ENCODE results near the gene GALNT18. TPM values are rescaled to one million over a fixed set of nuclear protein-coding genes. Genes with fewer than 3 reads are reported as not detected.

GALNT18 gene
- total and polyA plus RNA-seq, 8 donors, result 2.0 to 8.9 (median 4.7) TPM

GRCh38 chr11:11304550-11304949 is 317.3 kb downstream of the GALNT18 start:
- intact Hi-C loops (cut with DNase I), result no loop called here
- no peak for FAIRE-seq
- 68 to 74% methylated on average over 7 of the region's 7 CpGs for WGBS, 2 donors

GRCh38 chr11:11302565-11302964 is 319.2 kb downstream of the GALNT18 start:
- H3K27ac ChIP-seq, result no peak overlapping the region
- TF ChIP-seq, protein P1, sequence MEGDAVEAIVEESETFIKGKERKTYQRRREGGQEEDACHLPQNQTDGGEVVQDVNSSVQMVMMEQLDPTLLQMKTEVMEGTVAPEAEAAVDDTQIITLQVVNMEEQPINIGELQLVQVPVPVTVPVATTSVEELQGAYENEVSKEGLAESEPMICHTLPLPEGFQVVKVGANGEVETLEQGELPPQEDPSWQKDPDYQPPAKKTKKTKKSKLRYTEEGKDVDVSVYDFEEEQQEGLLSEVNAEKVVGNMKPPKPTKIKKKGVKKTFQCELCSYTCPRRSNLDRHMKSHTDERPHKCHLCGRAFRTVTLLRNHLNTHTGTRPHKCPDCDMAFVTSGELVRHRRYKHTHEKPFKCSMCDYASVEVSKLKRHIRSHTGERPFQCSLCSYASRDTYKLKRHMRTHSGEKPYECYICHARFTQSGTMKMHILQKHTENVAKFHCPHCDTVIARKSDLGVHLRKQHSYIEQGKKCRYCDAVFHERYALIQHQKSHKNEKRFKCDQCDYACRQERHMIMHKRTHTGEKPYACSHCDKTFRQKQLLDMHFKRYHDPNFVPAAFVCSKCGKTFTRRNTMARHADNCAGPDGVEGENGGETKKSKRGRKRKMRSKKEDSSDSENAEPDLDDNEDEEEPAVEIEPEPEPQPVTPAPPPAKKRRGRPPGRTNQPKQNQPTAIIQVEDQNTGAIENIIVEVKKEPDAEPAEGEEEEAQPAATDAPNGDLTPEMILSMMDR (IDR thresholded peaks at IDR 0.05), result no peak
- H3K4me1 ChIP-seq, result no peaks in the 10 kb centered on the region
- H3K36me3 ChIP-seq, result no peaks in the 10 kb centered on the region
- H3K9me3 ChIP-seq, result no peaks in the 10 kb centered on the region
- no peaks in the 10 kb centered on the region for H3K27me3 ChIP-seq
- FAIRE-seq (no peak), DNase-seq (no peak), ATAC-seq (no peak)
- H3K4me3 ChIP-seq, result no peak overlapping the region
- intact Hi-C loops (cut with DNase I), result no loop called here
- WGBS, 2 donors, result 87 to 94% methylated on average over 10 of the region's 10 CpGs

More at GRCh38 chr11:11304550-11304949, 317.3 kb downstream of the GALNT18 start:
- H3K4me3 ChIP-seq, result no peak overlapping the region
- H3K27me3 ChIP-seq, result no peaks in the 10 kb centered on the region
- H3K4me1 ChIP-seq, result no peaks in the 10 kb centered on the region
- H3K27ac ChIP-seq, result no peak overlapping the region
- TF ChIP-seq, protein P1 (IDR thresholded peaks at IDR 0.05), result no peak
- H3K9me3 ChIP-seq, result no peaks in the 10 kb centered on the region
- ATAC-seq (no peak), DNase-seq (no peak)
- H3K36me3 ChIP-seq, result no peaks in the 10 kb centered on the region

- H3K27me3 ChIP-seq, result no peaks in the 10 kb centered on the region
- intact Hi-C loops (cut with DNase I), result no loop called here
- no peaks in the 10 kb centered on the region for H3K36me3 ChIP-seq
- FAIRE-seq (no peak), DNase-seq (no peak), ATAC-seq (no peak)
- WGBS, 2 donors, result 69 to 84% methylated on average over 6 of the region's 6 CpGs
- H3K9me3 ChIP-seq, result no peaks in the 10 kb centered on the region
- no peaks in the 10 kb centered on the region for H3K4me1 ChIP-seq
- H3K27ac ChIP-seq, result no peak overlapping the region
- H3K4me3 ChIP-seq, result no peak overlapping the region
- TF ChIP-seq, protein P1 (IDR thresholded peaks at IDR 0.05), result no peak
Measured at GRCh38 chr11:11301212-11301611, 320.6 kb downstream of the GALNT18 start.

GRCh38 chr11:11297578-11297977 is 324.2 kb downstream of the GALNT18 start:
- no peaks in the 10 kb centered on the region for H3K9me3 ChIP-seq
- ATAC-seq, result no peak

GRCh38 chr11:11296434-11296833 is 325.4 kb downstream of the GALNT18 start:
- intact Hi-C loops (cut with DNase I), result no loop called here
- WGBS, 2 donors, result 67 to 74% methylated on average over 3 of the region's 3 CpGs
- Histone ChIP-seq H3K4me3 (no peak overlapping the region), H3K9me3 (no peaks in the 10 kb centered on the region), H3K36me3 (no peaks in the 10 kb centered on the region), H3K27ac (no peak overlapping the region), H3K4me1 (no peaks in the 10 kb centered on the region), H3K27me3 (no peaks in the 10 kb centered on the region)
- no peak for ATAC-seq
- no peak for FAIRE-seq
- TF ChIP-seq, protein P1 (IDR thresholded peaks at IDR 0.05), result no peak
- DNase-seq, result no peak

More at GRCh38 chr11:11297578-11297977, 324.2 kb downstream of the GALNT18 start:
- TF ChIP-seq, protein P1 (IDR thresholded peaks at IDR 0.05), result no peak
- Histone ChIP-seq H3K27me3 (no peaks in the 10 kb centered on the region), H3K36me3 (no peaks in the 10 kb centered on the region), H3K4me1 (no peaks in the 10 kb centered on the region), H3K27ac (no peak overlapping the region), H3K4me3 (no peak overlapping the region)
- DNase-seq (no peak), FAIRE-seq (no peak)
- 48 to 53% methylated on average over 6 of the region's 6 CpGs for WGBS, 2 donors
- intact Hi-C loops (cut with DNase I), result no loop called here

Measured in pancreas (tissue), 10 donors.